VCaP (cell line): ENCODE measurements around the gene SPTLC3.
"Not testable (repeated sequence)": the region's sequence is repeated elsewhere in the genome, so short reads cannot be mapped to it uniquely, and the experiment has no call there.

ENCODE experiments used
- H3K27ac ChIP-seq: fragments of 450-650 bp; 2 replicates; pipeline ENCODE4 v1.5.1; 2017
- CTCF ChIP-seq: fragments of 450-650 bp; conservative IDR thresholded peaks from 2 replicates; pipeline ENCODE4 v1.5.1; 2017; ENCODE audit warnings: mild to moderate bottlenecking, moderate library complexity

Gene SPTLC3

GRCh38 chr20:12978126-12978394, 30.7 kb upstream of the SPTLC3 start:
- TF ChIP-seq CTCF: no peak
- no peak overlapping the region for H3K27ac ChIP-seq

GRCh38 chr20:12978613-12979495, 29.9 kb upstream of the SPTLC3 start:
- TF ChIP-seq CTCF: no peak
- no peak overlapping the region for H3K27ac ChIP-seq

DNA sequence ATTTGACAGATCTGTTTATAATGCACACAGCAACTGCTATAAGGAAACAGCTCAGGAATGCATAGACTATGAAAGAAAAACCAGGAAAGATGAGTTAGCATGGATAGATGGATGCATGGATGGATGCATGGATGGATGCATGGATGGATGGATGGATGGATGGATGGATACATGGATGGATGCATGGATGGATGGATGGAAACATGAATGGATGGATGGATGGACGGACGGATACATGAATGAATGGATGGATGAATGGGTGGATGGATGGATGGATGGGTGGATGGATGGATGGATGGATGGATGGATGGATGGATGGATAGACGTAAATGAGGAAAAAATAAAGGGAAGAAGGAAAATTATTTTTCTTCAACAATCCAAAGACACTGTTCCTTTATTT, 29.1 kb upstream of the SPTLC3 start:
- H3K27ac ChIP-seq: not testable (repeated sequence)

- TF ChIP-seq CTCF: no peak
- H3K27ac ChIP-seq: no peak overlapping the region
These were observed 26.7 kb upstream of the SPTLC3 start for GRCh38 chr20:12982098-12982497.

DNA sequence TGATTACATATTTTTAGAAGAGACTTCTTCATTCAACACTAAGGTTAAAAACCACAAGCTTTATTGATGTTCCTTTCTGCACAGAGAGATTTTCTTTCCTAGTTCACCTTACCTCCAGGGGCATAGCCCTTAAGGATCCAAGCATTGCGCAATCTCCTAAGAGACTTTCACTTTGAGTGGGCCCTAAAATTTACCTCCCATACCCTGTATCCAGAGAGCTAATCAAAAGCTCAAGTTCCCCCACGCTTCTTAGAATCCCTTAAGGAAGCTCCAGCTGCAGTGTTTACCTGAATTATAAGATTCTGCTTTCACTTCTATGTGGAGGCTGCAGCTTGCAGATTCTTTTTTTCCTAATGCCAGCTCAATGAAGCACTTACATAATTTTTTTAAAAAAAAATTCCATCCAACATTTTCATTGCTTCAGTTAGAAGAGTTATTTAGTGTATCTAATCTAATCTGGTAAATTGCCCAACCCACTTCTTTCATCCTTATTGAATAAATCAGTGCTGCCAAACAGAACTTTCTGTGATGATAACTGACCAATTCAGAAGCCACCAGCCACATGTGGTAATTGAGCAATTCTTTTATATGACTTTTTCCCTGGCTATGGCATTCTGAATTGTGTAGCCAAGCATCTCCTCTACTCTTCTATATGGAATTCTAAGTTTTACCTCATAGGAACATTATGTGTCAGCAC, 24.6 kb upstream of the SPTLC3 start:
- no peak overlapping the region for H3K27ac ChIP-seq
- TF ChIP-seq CTCF: no peak

GRCh38 chr20:12984863-12985262, 23.9 kb upstream of the SPTLC3 start:
- H3K27ac ChIP-seq: no peak overlapping the region
- TF ChIP-seq CTCF: no peak

DNA sequence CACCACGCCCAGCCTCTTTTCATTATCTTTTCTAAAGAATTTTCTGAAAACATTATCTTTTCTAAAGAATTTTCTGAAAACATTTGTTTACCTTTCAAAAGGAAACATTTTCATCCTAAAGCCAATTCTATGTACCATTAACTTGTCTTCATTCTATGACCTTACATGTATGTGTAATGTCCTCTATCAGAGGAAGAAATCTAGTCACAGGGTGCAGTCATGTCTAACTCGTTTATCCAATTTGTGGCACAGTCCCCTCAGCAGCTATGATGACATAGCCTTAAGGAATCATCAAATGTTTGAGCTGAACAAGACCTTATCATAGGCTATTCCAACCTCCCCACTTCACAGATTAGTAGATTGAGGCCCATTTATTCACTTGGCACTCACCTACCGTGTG, 21.5 kb upstream of the SPTLC3 start:
- no peak overlapping the region for H3K27ac ChIP-seq
- TF ChIP-seq CTCF: no peak

GRCh38 chr20:12989586-12990115, 19.1 kb upstream of the SPTLC3 start:
- no peak for TF ChIP-seq CTCF
- no peak overlapping the region for H3K27ac ChIP-seq
